PC-3 (cell line): ENCODE results near the gene MPIG6B.

Experiments used
- EZH2 ChIP-seq: fragments of 300-600 bp; sonication (generic); IDR thresholded peaks from one replicate; pipeline ENCODE4 v1.6.1; 2017; ENCODE audit warnings: antibody characterized with exemption, mild to moderate bottlenecking, low read length; ENCODE audit not compliant: unreplicated experiment
- EZH2phosphoT487 ChIP-seq: fragments of 300-600 bp; sonication (generic); IDR thresholded peaks from 2 replicates; pipeline ENCODE4 v1.6.1; 2018; ENCODE audit warnings: mild to moderate bottlenecking, antibody characterized with exemption, low read length, borderline replicate concordance
- TF ChIP-seq, protein P1 (sequence below): fragments of 300-600 bp; sonication (generic); conservative IDR thresholded peaks from 2 replicates; pipeline ENCODE4 v1.5.1; 2017; ENCODE audit warnings: antibody characterized with exemption, low read depth, mild to moderate bottlenecking, low read length

DNA sequence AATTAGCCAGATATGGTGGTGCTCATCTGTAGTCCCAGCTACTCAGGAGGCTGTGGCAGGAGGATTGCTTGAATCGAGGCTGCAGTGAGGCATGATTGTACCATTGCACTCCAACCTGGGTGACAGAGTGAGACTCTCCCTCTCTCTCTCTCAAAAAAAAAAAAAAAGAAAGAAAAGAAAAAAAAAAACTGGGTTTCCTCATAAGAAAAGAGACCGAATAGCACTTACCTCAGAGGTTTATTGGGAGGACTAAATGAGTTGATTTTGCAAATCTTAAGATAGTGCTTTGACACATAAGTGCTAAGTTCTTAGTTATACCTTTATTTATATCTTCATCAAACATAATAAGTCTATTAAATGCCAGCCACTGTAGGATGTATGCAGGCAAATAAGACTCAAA is 47.7 kb downstream of the MPIG6B start:
- TF ChIP-seq, protein P1, sequence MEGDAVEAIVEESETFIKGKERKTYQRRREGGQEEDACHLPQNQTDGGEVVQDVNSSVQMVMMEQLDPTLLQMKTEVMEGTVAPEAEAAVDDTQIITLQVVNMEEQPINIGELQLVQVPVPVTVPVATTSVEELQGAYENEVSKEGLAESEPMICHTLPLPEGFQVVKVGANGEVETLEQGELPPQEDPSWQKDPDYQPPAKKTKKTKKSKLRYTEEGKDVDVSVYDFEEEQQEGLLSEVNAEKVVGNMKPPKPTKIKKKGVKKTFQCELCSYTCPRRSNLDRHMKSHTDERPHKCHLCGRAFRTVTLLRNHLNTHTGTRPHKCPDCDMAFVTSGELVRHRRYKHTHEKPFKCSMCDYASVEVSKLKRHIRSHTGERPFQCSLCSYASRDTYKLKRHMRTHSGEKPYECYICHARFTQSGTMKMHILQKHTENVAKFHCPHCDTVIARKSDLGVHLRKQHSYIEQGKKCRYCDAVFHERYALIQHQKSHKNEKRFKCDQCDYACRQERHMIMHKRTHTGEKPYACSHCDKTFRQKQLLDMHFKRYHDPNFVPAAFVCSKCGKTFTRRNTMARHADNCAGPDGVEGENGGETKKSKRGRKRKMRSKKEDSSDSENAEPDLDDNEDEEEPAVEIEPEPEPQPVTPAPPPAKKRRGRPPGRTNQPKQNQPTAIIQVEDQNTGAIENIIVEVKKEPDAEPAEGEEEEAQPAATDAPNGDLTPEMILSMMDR, result no peak
- TF ChIP-seq EZH2 (no peak), EZH2phosphoT487 (no peak)
